Kidney glomerular epithelial cell (primary cell): ENCODE measurements around the gene TLK1.

Experiments used
- DNase-seq: peaks from one replicate; lab custom pipeline; 2025; lab: John Stamatoyannopoulos, UW

The TLK1 gene

DNA sequence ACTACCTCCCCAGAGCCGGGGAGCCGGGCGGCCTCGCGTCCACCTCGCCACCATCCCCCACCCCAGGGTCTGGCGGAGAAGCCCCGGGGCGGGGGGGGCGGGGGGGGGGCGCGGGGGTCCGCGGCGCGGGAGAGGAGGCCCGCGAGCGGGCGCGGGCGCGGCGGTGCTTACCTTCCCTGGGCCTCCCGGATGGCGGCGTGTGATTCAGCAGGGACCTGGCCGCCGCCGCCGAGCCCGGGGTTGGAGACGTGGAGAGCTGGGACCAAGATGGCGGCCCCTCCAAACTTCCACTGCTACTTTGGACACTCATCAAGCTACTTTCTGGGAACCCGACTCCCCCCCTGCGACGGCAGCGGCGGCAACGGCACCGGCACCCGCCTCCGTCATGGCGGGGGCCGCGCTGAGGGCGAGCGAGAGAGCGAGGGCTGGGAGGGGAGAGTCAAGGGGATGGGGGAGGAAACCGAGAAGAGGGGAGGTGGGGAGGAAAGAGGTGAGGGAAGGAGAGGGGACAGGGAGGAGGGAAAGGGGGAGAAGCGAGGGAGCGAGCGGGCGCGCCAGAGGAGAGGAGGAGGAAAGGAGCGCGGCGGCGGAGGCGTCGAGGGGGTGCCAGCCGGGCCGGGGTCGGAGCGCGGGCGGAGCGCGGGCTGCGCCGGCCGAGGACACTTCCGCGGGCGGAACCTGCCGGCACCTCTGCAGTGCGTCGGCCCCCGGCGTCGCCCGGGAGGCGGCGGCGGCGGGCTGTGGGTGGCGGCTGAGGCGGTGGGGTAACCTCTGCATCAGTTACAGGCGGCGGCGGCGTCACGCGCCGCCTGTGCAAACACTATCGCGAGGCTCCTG lies at the start of gene TLK1:
TSS of gene TLK1 (minus strand) at position 775 of the 837 bp plus-strand sequence. CDS start at position 310, 465 bp downstream.
- DNase-seq = peak; percentile 66

DNA sequence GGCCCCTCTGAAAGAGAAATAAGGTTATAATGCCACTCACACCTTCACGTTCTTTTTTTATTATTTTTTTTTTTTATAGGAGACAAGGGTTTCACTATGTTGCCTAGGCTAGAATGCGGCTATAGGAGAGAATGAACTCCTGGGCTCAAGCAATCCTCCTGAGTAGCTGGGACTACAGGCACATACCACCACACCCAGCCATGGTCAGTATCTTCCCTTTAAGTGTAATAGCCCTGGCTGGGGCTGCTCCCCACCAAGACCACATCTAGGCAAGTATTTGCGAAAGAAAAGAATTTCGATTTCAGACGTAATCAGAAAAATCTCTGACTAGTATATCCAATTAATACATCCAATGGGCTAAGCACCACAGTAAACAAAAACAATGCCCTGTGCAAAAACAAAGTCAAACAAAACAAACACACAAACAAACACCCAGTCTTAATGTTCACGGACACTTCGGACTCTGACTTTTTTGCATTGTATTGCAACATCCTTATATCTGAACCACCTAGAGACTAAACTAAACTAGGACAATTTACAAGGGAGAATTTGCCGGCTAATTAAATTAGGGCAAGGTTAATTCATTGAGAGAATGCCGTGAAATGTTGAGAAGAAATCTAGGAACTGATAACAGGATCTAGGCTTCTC lies 49.6 kb upstream of the TLK1 start:
- DNase-seq = no peak

DNA sequence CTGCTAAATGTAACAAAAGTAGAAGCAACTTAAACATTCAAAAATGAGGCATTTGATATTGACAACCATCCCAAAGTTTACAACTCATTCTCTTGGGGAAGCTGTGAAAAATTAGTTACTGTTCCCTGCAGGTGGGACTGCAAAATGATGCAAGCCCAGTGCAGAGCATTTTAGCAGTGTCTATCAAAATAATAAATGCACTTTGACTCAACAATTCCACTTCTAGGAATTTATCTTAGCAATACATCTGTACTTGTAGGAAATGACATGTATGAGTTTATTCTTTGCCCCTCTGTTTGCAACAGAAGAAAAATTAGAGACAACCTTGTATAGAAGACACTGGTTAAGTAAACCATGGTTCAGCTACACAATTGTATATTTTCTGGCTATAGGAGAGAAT lies 48.0 kb upstream of the TLK1 start:
- DNase-seq = no peak

DNA sequence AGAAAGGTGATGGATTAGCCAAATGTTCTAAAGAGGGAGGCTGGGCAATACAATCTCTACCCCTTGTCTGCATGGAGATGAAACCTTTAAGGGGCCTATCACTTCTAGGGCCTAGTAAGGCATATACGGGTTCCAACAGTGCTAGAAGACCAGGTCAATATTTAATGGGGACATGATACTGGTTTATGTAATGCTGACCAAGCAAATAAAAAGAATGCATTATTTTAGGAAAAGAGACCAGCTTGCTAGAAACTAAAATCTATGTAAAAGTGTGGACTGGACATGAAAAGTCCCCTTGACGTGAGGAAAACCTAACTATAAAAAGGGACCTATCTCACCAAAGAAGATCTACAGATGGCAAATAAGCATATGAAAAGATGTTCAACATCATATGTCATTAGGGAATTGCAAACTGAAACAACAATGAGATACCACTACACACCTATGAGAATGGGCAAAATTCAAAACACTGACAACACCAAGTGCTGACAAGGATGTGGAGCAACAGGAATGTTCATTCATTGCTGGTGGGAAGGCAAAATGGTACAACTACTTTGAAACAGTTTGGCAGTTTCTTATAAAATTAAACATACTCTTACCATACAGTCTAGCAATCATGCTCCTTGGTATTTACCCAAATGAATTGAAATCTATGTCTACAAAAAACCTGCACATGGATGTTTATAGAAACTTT lies 45.9 kb upstream of the TLK1 start:
- no peak for DNase-seq

DNA sequence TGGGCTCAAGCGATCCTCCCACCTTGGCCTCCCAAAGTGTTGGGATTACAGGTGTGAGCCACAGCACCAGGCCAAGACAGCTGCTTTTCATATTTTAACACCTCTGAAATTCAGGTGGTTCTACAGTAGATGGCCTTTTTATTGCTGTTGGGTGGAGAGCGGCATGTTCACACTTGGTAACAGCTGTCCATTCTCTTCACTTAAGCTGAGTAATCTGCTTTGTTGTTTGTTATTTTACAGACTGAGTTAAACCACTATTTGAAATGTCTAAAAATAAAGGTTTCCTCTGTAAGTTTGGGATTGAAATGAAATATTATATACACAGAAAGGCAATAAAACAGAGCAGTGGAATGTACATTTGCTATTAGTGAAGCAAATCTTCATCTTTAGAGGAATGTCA lies 44.9 kb upstream of the TLK1 start:
- DNase-seq = no peak

DNA sequence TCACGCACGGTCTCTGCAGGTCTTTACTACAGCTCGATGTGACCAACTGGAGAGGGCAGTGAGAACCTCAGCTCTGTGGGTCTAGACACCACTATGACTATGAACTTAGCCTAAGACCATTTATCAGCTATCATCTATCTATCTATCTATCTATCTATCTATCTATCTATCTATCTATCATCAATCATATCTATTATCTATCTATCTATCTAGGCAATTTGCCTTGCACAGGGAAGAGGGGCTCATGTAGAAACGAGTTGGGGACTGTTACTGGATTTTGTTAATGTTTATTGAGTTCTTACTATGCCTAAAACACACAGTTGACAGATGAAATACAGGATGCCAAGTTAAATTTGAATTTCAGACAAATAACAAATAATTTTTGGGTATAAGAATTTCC lies 41.1 kb upstream of the TLK1 start:
- DNase-seq = no peak

DNA sequence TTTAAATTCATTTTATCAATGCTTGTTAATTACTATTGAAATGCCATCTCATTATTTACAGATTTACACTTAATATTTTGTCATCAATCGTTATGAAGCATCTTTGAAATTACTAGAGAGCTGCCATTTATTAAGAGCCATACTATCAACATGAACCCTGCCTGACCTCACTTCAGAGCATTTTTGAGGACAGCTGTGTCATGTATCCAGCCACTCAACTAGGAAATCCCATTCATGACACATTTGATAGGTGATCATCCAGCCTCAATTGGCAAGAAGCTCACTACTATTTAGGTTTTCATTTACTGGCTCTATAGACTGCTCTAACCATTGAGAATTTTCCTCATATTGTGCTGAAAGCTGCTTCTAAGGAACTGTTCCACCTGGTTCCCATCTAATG lies 40.6 kb upstream of the TLK1 start:
- no peak for DNase-seq

DNA sequence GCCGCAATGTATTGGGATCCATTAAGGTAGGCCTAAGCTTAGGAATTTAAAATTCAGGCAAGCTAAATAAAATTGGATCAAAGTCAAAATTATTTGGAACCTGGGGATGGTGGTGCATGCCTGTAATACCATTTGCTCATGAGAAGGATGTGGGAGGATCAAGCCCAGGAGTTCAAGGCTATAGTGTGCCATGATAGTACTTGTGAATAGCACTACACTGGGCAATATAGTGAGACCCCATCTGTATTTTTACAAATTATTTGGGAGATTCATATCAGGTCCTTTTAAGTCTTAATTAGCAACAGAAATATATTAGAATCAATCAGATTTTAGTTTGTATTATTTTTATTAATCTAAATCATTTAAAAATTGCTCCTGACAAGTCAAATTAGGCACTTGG lies 39.8 kb upstream of the TLK1 start:
- DNase-seq = no peak

DNA sequence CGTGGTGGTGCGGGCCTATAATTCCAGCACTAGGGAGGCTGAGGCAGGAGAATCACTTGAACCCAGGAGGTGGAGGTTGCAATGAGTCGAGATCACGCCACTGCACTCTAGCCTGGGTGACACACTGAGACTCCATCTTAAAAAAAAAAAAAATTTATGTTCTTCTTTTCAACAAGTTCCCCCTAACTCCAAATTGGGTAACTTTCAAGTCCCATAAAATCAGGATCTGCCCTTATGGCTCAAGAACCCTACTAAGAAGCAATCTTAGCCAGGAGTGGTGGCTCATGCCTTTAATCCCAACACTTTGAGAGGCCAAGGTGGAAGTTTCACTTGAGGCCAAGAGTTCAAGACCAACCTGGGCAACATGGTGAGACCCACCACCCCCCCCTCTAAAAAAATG lies 30.3 kb upstream of the TLK1 start:
- DNase-seq = no peak

DNA sequence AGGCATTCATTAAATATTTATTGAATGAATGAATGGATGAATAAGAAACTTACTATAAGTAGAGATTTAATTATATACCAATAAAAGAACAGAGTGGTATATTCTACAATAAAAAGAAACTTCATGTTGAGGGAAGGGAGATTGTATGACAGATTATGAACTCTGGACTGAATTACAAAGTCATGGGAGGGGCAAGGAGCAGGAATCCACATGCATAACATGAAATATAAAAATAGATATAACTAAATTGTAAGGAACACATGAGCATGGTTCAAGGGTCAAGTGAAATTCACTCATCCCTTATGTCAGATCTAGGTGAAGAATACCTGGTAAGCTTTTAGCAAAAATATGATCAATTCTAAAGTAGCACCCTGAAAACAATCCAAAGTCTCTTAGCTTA lies 27.1 kb upstream of the TLK1 start:
- DNase-seq = no peak

DNA sequence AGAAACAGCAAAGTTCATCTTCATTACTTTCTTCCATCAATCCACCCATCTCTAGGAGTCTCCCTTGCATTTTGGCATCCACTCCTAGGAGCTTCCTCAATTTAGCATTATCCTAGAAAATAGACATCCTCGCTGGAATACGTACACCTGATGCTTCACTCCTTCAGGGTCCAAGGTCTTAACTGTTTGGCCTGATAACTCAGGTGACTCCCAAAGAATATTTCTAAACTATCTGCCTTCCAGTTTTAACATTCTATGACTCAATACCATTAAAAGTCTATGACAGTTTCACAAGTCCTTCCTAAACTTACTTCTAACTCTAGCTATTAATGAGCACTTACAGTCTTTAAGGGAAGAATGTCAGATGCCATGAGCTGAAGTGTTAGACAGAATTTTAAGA lies 26.5 kb upstream of the TLK1 start:
- DNase-seq = no peak

DNA sequence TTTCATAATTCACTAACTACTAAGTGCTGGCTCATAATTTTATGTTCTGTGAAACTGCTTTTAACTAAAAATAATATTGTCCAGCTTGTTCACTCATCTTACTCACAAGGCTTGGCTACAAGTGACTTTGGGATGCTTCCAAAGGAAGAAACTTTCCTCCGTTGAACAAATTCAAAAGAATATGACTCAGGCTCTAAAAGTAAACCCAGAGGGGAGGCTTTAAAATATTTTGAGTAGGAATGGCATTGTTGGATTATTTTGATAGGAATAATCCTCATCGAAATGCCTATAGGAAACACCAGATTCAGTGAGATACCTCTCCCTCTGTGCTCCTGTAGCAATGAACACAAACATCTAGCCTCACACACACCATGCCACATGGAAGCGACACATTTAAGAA lies 25.2 kb upstream of the TLK1 start:
- DNase-seq = no peak

DNA sequence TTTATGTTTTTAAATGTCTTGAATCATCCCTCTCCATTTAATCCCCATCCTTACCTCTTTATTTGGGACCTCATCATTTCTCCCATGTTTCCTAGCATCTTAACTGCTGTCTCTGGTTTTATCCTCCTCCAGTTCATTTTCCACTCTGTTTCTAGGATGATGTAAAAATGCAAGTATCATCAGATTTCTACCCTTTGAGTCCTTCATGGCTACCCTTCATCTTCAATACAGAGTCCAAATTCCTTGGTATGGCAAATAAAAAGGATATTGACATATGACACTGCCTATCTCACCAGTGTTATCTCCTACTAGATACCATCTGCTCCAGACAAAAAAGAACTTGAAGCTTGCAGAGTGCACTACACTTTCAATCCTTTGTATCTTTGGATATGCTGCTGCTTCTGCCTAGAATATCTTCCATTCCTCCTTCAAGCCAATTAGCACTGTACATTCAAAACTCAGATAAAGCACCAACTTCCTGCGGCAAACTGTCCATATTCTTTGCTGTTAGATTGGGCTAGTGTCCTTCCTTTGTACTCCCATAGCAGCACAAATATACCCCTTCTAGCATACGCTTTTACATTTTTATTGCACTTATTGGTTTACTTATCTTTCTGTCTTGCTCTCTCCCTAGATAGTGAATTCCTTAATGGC lies 24.6 kb upstream of the TLK1 start:
- no peak for DNase-seq

DNA sequence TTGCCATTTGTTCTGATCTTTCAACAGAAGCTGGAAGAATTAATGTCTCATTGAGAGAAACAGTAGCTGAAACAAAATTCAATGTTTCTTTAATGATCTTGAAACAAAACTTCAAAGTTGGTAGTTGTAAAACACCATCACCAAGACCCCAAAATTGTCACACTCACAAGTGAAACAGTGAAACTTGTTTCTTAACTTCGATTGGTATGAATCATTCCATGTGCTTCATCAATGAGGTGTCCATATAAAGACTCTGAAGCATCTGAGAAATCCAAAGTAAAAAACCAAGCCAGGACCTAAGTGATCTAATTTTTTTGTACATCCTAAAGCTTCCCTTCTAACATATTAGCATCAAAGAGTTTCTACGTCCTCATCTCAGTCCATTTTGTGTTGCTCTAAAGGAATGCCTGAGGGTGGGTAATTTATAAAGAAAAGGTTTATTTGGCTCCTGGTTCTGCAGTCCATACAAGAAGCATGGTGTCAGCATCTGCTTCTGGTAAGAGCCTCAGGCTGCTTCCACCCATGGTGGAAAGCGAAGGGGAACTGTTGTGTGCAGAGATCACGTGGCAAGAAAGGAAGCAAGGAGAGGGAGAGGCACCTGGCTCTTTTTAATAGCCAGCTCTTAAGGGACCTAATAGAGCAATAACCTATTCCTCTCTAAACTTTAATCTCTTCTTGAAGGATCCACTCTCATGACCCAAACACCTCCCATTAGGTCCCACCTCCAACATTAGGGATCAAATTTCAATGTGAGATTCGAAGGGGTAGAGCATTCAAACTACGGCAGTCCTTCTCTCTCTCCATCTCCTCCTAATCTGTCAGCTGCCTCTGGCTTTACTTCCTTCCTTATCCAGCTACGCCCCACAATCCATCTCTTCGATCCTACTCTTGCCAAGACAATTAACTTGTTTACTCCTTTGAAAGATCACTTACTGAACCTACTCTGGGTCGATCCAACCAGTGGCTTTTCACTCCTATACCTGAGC lies 20.7 kb upstream of the TLK1 start:
- no peak for DNase-seq

DNA sequence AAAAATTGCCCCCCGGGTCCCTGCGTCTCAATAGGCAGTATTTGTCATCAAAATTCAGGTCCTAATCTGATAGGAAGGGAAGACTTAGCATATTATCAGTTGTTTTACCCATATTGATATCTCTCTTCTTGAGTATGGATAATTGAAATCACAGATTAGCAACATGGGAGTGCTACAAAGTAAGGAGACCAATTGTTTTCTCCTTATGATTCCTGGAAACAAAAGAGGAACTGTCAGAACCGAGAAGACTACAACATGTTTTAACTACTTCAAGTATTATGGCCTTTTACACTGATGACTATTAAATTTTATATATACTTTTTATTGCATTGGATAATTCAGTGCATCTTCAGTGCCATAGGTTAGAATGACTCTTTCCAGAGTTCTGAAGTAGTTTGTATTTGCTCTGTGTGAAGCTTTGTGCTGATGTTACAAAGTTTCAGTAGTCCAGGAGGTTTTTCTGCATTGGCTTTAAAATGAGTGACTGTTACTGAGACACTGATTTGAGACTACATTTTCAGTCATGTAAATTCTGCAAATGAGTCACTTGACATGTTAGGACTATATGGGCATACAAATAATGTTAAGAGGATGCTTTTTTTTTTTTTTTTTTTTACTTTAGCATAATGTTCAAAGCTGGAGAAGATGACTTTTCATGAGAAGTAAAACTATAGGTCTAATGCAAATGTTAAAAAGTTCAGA lies 19.7 kb upstream of the TLK1 start:
- DNase-seq = no peak

DNA sequence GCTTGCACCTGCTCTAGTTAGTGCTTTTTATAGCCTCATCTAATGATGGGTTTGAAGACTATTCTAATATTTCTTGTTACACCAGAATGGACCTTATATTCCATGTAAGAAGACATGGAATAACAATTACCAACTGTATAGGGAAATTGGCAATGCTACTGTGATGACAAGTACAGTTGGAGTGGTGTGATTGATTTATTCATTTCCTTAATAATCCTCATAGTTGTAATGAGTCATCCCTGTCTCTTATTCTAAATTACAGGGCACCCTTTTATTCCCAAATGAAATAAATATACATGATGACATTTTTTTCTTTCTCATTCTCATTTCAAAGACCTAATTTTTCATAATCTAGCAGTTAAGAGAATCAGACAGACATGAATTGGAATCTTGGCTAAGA lies 18.3 kb upstream of the TLK1 start:
- DNase-seq = no peak

DNA sequence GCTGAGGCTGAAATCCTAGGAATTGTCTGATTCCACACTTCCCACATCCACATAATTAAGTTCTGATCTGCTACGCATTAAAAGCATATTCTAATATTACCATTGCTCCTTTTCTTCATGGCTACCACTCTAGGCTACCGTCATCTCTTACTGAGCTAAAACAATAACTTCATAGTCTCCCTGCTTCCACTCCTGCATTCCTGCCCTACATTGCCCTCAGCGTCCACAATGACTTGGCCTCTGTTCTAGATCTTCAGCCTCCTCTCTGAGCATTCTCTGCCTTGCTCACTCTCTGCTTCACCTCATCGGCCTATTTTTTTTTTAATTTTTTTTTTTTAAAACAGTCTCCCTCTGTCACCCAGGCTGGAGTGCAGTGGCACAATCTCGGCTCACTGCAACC lies 15.8 kb upstream of the TLK1 start:
- DNase-seq = no peak

DNA sequence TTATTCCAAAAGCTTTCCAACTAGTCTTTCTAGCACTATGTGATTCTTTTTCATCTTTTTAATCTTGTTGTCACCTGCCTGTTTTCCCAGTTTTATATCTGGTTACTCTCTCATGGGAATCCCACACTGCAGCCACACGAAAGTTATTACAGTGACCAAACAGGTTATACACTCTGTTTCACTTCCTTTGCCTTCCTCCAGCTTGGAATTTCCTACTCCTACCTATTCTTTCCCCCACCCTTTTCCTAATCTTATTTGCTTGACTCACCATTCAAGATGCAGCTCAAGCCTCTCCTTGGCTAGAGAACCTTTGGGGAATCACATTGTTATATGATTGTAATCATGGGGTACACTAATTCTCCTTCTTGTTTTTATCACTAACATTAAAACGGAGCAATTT lies 13.4 kb upstream of the TLK1 start:
- DNase-seq = peak; percentile 23

DNA sequence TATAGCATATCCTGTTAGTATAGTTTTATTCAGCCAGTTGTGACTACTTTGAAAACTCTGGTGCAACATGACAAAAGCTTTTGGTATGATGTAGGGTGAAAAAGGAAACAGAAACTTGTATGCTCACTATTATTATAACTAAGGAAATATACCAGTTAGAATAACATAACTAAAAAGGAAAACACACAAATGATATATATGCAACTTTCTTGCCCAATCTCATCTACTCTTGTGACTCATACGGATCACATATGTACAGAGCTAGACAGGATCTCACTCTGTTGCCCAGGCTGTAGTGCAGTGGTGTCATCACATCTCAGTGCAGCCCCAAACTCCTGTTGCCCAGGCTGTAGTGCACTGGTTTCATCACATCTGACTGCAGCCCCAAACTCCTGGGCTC lies 12.4 kb upstream of the TLK1 start:
- no peak for DNase-seq

DNA sequence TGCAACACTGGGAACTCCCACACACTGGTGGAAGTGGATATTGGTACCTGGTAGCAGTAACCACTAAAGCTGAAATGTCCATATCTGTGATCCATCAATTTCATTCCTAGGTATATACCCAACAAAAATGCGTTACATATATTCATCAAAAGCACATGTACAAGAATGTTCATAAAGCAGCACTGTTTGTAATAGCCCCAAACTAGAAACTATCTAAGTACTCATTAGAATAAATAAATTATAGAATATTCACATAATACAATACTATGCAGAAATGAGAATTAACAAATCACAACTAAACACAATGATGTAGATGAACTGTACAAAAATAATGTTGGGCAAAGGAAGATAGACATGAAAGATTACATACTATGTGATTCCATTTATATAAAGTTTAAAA lies 11.1 kb upstream of the TLK1 start:
- DNase-seq = no peak

DNA sequence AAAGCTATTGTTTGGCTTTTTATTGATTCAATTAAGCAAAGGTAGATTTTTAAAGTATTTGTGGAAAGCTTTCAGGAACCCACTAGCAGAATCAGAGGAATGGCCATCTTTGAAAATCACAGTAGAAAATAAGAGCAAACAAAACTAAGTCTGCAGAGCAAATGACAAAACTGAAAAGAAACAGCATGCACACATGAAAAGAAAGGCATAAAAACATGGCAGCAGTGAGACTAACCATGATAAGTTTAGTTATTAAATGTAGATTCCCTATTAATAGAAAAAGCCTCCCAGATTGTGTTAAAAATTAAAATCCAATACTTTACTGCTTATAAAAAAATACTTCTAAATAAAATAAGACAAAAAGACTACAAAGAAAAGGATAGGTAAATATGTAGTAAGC lies 9.1 kb upstream of the TLK1 start:
- no peak for DNase-seq
